Rectal smooth muscle tissue (tissue), 1 donor: ENCODE data around the gene COP1.
"Not testable (repeated sequence)": the region's sequence is repeated elsewhere in the genome, so short reads cannot be mapped to it uniquely, and the experiment has no call there.

Experiments
- H3K27ac ChIP-seq: one replicate; pipeline ENCODE4 v1.7.0; 2013; ENCODE audit warnings: low read depth, low read length, inconsistent platforms
- H3K27me3 ChIP-seq: one replicate; pipeline ENCODE4 v1.7.0; 2013; ENCODE audit warnings: low read length; ENCODE audit not compliant: control insufficient read depth, insufficient read depth
- H3K36me3 ChIP-seq: one replicate; pipeline ENCODE4 v1.7.0; 2013; ENCODE audit warnings: low read length; ENCODE audit not compliant: control insufficient read depth, insufficient read depth
- H3K4me1 ChIP-seq: one replicate; pipeline ENCODE4 v1.7.0; 2013; ENCODE audit warnings: low read length; ENCODE audit not compliant: control insufficient read depth, insufficient read depth
- H3K4me3 ChIP-seq: one replicate; pipeline ENCODE4 v1.7.0; 2013; ENCODE audit warnings: low read length
- H3K9ac ChIP-seq: one replicate; pipeline ENCODE4 v1.7.0; 2013; ENCODE audit warnings: low read length

Gene COP1

DNA sequence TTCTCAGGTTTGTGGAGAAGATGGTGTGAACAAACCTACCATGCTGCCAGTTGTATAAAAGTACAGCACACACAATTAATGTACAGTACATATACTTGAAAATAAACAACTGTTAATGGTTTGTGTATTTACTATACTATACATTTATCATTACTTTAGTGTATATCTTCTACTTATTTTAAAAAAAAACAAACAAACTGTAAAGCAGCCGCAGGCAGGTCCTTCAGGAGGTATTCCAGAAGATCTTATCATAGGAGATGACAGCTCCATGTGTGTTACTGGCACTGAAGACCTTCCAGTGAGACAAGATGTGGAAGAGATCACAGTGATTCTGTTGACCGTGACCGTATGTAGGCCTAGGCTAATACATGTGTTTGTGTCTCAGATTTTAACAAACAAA is 155.7 kb downstream of the COP1 start:
- Histone ChIP-seq H3K27ac (no peak overlapping the region), H3K36me3 (no peaks in the 10 kb centered on the region), H3K4me1 (no peaks in the 10 kb centered on the region), H3K4me3 (no peak overlapping the region), H3K27me3 (no peaks in the 10 kb centered on the region), H3K9ac (no peak overlapping the region)

DNA sequence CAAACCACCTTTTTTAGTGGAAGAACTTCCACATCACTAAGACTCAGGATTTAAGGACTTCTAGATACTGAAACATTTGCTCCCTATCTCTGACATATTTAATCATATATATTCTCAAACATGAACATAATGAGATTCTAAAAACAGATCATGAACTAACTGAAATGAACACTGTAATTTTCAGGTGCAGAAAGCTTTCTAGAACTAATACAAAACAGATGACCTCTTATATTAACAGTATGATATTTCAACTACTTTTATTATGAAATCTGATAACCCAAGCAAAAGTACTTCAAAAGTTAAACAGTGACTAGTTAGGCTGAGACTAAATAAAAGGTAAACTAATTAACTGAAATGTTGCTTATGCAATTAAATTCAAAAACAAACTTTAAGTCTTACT is 157.5 kb downstream of the COP1 start:
- Histone ChIP-seq H3K27ac (no peak overlapping the region), H3K4me1 (no peaks in the 10 kb centered on the region), H3K9ac (no peak overlapping the region), H3K36me3 (no peaks in the 10 kb centered on the region), H3K27me3 (no peaks in the 10 kb centered on the region), H3K4me3 (no peak overlapping the region)

DNA sequence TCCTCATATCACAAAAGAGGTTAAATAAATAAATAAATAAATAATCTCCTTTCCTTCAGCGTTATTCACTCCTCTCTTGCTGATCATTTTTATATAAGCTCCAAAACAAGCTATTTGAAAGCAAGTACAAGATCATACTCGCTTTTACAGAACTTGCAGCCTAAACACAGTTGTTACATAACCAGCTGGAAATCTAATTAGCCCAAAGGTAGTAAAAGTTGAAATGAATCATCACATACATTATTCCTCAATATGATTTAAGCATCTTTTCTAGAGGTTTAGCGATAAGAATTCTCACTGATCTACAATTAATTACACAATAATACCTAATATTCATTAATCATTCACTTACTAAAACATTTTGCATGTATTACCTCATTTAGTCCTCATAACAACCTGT is 160.2 kb downstream of the COP1 start:
- H3K36me3 ChIP-seq = no peaks in the 10 kb centered on the region
- no peak overlapping the region for H3K9ac ChIP-seq
- no peaks in the 10 kb centered on the region for H3K4me1 ChIP-seq
- no peak overlapping the region for H3K4me3 ChIP-seq
- no peak overlapping the region for H3K27ac ChIP-seq
- no peaks in the 10 kb centered on the region for H3K27me3 ChIP-seq

DNA sequence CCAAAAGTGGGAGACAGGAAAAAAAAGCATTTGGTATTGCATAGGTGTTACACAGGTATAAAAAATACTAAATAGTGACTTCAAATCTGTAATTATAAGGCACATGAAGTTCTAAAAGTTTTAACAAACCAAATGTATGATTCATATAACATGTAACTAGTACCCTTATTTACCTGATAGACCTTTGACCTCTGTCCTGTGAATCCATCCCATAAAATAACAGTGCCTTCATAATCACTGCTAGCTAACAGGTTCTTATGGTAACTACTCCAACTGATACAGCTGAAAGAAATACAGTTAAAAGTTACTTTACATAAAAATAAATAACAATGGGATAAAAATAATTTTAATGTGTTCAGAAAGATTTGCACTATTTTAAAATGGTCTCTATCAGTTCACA is 163.5 kb downstream of the COP1 start:
- H3K36me3 ChIP-seq = peaks cover 2% of the 10 kb centered on the region
- no peak overlapping the region for H3K4me3 ChIP-seq
- H3K9ac ChIP-seq = no peak overlapping the region
- H3K4me1 ChIP-seq = no peaks in the 10 kb centered on the region
- H3K27ac ChIP-seq = no peak overlapping the region
- H3K27me3 ChIP-seq = no peaks in the 10 kb centered on the region

DNA sequence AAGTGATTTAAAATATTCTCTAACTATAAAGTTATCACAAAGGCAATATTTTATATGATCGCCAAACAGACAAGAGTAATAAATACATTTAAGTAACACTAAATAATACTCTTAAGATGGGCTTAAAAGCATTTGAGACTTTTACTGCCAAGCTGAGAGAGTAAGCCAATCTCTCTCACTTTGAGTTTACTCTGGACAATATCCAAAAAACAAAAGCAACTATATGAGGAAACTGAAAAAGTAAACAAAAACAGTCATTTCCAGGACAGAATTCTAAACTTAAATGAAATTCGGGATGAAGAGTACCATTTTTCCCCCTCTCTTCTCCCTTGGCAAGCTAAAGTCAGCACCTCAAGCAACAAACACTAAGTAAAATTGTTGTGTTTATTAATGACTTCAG is 173.2 kb downstream of the COP1 start:
- Histone ChIP-seq H3K27me3 (no peaks in the 10 kb centered on the region), H3K27ac (no peak overlapping the region), H3K9ac (no peak overlapping the region), H3K4me1 (no peaks in the 10 kb centered on the region), H3K4me3 (no peak overlapping the region), H3K36me3 (no peaks in the 10 kb centered on the region)

DNA sequence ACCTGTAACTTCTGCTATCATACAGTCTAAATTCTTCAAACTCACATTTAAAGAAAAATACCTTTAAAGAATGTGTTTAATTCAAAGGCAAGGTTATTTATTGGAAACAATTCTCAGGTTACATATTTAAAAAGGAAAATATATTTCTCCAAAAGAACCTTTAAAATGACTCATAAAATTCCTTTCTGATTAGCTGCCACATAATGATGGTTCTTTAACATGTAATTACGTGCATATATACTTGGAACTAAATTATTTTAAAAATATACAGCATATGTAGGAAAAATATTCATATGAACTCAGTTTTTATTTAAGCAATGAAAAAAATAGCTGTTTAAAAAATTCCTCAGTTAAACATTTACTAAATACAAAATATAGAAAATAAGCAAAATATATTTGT is 173.6 kb downstream of the COP1 start:
- Histone ChIP-seq H3K27ac (no peak overlapping the region), H3K4me3 (no peak overlapping the region), H3K36me3 (no peaks in the 10 kb centered on the region), H3K9ac (no peak overlapping the region), H3K4me1 (no peaks in the 10 kb centered on the region), H3K27me3 (no peaks in the 10 kb centered on the region)

DNA sequence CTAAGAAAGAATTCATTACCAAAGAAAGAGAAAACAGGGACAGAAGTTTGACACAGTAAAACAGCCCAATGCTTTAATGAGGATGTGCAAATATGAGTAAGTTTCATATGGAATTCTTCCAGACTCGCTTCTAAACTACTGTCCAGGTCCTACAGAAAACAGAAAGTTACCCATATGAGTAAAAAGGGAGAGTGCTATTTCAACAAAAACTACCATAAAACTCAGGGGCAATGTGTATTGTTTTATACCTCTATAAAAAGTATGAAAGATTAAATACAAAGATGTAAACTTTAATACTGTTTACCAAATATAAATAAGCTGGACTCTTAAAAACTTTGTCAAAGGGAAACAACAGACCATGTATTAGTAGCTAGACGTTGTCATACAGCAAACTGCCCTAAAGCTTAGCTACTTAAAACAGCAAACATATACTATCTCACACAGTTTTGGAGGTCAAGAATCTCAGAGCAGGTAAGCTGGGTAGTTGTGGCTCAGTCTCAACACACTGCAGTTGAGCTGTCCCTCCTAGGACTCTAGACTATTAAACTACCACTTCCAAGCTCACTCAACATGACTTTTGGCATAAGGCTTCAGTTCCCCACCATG is 174.9 kb downstream of the COP1 start:
- Histone ChIP-seq H3K4me3 (no peak overlapping the region), H3K36me3 (peaks cover 4% of the 10 kb centered on the region), H3K4me1 (no peaks in the 10 kb centered on the region), H3K27ac (no peak overlapping the region), H3K9ac (no peak overlapping the region), H3K27me3 (no peaks in the 10 kb centered on the region)

DNA sequence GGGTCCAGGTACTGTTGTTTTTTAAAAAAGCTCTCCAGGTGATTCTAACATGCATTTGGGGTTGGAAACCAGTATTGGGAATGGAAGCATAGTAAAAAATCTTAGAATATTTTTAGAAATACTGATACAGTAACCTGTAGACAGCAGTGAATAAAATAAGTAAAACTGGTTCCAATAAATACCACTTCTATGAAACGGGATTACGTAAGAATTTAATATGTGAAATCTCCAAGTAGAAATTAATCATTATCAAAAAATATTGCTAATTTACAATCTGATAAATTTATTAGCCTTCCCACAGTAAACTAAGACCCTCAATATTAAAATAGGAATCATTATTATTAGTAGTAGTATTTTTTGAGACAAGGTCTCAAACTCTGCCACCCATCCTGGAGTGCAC is 177.5 kb downstream of the COP1 start:
- H3K36me3 ChIP-seq = peaks cover 4% of the 10 kb centered on the region
- no peak overlapping the region for H3K4me3 ChIP-seq
- H3K4me1 ChIP-seq = no peaks in the 10 kb centered on the region
- H3K27me3 ChIP-seq = no peaks in the 10 kb centered on the region
- no peak overlapping the region for H3K9ac ChIP-seq
- H3K27ac ChIP-seq = no peak overlapping the region

DNA sequence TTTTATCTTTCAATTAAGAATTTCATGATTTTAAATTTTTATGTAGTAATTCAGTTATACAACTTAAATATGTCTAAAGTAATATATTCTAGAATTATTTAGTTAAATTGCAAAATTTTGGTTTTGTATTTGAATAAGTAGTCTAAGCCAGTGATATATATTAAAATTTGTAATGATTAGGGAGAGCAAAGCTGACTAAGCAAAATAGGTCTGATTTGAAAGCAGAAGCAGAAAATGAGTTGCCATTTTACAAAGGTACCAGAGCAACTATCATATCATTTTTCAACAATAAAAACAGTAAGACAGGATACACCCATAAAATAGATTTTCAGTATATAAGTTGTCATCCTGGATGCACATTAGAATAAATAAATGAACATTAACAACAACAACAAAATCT is 177.9 kb downstream of the COP1 start:
- Histone ChIP-seq H3K4me1 (no peaks in the 10 kb centered on the region), H3K9ac (no peak overlapping the region), H3K36me3 (peaks cover 4% of the 10 kb centered on the region), H3K27ac (no peak overlapping the region), H3K4me3 (no peak overlapping the region), H3K27me3 (no peaks in the 10 kb centered on the region)

DNA sequence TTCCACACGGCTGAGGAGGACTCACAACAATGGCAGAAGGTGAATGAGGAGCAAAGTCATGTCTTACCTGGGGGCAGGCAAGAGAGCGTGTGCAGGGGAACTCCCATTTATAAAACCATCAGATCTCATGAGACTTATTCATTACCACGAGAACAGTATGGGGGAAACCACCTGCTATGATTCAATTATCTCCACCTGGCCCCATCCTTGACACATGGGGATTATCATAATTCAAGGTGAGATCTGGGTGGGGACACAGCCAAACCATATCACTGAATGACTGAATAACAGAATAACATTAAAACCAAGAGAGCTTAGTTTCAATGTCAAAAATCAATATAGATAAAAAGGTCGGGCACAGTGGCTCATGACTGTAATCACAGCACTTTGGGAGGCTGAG is 179.2 kb downstream of the COP1 start:
- H3K4me3 ChIP-seq, H3K27me3 ChIP-seq, H3K36me3 ChIP-seq: not testable (repeated sequence)

DNA sequence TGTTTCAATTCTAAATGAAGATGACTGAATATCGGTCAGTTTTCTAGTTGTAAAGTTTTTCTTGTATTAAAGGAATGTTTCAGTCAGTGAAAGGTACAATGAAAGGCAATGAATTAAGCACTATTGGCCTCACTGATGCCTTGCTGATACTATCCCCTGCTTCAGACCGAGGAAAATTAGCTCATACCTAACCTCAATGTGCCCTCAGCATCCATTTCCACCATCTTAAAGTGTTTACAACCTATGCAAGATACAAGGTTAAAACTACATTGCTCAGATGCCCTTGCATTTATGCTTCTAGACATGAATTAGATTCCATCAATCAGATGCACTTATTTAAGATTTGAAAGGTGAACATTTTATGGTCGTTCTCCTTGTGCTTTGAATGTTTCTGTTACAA is 184.5 kb downstream of the COP1 start:
- Histone ChIP-seq H3K36me3 (peaks cover 4% of the 10 kb centered on the region), H3K9ac (no peak overlapping the region), H3K27me3 (no peaks in the 10 kb centered on the region), H3K27ac (no peak overlapping the region), H3K4me3 (no peak overlapping the region), H3K4me1 (no peaks in the 10 kb centered on the region)

More for the DNA sequence above, 179.2 kb downstream of the COP1 start:
- H3K9ac ChIP-seq, H3K27ac ChIP-seq, H3K4me1 ChIP-seq: not testable (repeated sequence)

DNA sequence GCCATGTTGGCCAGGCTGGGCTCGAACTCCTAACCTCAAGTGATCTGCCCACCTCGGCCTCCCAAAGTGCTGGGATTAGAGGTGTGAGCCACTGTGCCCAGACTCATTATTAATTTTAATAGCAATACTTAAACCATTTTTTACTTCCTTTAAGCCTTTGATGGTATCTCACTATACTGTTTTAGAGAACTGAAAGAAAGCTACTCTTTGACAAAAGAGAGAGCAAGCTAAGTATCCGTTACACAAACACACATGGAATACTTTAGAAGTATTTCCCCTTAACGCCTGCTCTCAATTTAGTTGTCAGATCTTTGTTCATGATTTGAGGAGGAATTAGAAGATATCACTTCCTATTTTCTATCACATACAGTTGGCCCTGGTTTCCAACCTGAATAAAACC is 189.4 kb downstream of the COP1 start:
- Histone ChIP-seq H3K4me1 (no peaks in the 10 kb centered on the region), H3K36me3 (no peaks in the 10 kb centered on the region), H3K4me3 (no peak overlapping the region), H3K27ac (no peak overlapping the region), H3K27me3 (no peaks in the 10 kb centered on the region), H3K9ac (no peak overlapping the region)

DNA sequence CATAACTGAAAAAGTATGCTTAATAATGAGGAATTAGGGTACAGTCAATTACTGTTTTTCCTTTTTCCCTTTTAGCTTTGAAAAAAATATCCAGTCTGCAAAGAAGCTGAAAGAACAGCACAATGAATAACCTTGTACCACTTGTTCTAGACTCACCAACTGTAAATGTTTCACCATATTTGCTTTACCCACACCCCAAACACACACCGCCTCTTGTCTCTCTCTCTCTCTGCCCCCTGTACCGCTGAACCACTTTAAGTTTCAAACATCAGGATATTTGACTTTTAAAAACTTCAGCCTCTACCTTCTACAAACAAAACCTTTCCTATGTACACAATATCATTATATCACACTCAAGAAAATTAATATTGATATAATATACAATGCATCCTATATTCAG is 197.1 kb downstream of the COP1 start:
- Histone ChIP-seq H3K27ac (no peak overlapping the region), H3K9ac (no peak overlapping the region), H3K36me3 (peaks cover 3% of the 10 kb centered on the region), H3K27me3 (no peaks in the 10 kb centered on the region), H3K4me3 (no peak overlapping the region), H3K4me1 (no peaks in the 10 kb centered on the region)
